ENCODE data around the gene PCSK4. TPM values are rescaled to one million over a fixed set of nuclear protein-coding genes. Genes with fewer than 3 reads are reported as not detected.

Gene PCSK4
- total and polyA plus RNA-seq, 9 of the 15 experiments (the other 6 are each of a cell fraction or from before 2014, with no cell fraction given), result 0.01 to 9.1 (median 2.1) TPM; not detected in 1

DNA sequence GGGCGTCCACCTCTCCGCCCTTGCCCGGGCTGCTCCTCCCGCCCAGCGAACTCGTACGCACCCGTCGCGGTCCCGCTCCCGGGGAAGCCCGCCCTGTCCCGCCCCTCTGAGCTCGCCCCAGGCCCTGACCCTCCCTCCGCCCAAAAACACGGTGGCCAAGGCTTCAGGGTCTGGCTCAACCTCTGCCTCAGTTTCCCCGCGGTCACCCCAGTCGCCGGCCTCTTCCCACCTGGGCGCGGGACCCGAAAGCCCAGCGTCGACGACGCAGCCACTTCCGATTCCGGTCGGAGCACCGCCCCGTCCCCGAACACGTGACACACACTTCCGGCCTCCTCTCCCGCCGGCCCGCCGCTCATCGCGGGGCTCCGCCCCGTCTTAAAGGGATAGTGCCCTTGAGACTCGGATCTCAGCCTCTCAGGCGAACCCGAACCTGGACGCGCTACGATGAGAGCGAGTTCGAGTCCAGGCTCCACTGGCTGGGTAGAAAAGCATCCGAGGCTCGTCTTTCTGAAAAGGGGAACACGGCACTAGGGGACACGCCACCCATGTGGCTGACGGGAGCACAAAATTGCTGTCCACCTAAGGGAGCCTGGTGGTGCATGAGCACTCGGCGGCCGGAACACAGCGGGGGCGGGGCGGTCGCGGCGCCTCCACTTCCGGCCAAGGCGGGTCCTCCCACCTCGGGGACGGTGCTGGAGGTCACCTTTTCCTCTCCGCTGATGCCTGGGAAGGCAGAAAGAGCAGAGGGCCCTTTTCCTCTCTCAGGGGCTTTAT, 11.0 kb downstream of the PCSK4 start, which contains the start of gene C19orf25 (continued):
- TF ChIP-seq REST (IDR thresholded peaks at IDR 0.05; ENCODE audit: borderline replicate concordance) (peak; percentile 78), REST (CRISPR knock-in tag; IDR thresholded peaks at IDR 0.05; ENCODE audit: low read depth) (peak; percentile 19; the same call in 1 of the 2 replicates), HIVEP1 (CRISPR knock-in tag; IDR thresholded peaks at IDR 0.05) (no peak), KAT8 (IDR thresholded peaks at IDR 0.05; ENCODE audit: low read depth) (no peak), THAP7 (CRISPR knock-in tag; IDR thresholded peaks at IDR 0.05) (no peak), JUND (IDR thresholded peaks at IDR 0.05; ENCODE audit: borderline replicate concordance, low read depth, low read length) (no peak; the same call in 1 of the 2 replicates), JUND (tag; IDR thresholded peaks at IDR 0.05; ENCODE audit: borderline replicate concordance, low read depth, low read length) (no peak; the same call in 2 of the 3 replicates), HDAC6 (IDR thresholded peaks at IDR 0.05; ENCODE audit: low read depth, low read length) (no peak), SETDB1 (IDR thresholded peaks at IDR 0.05; ENCODE audit: low read length) (no peak), MAX (CRISPR knock-in tag; IDR thresholded peaks at IDR 0.05) (peak; percentile 93), ZNF253 (CRISPR knock-in tag; conservative IDR thresholded peaks at IDR 0.05) (no peak), FOXA3 (CRISPR knock-in tag; conservative IDR thresholded peaks at IDR 0.05 in 1 of 2, IDR thresholded peaks at IDR 0.05 in 1 of 2) (no peak), THRAP3 (IDR thresholded peaks at IDR 0.05; ENCODE audit: borderline replicate concordance) (no peak), POLR2H (tag; IDR thresholded peaks at IDR 0.05; ENCODE audit: low read depth) (peak; percentile 88), ZNF232 (CRISPR knock-in tag; IDR thresholded peaks at IDR 0.05) (no peak), MXI1 (IDR thresholded peaks at IDR 0.05; ENCODE audit: low read depth, low read length) (peak; percentile 66; the same call in 1 of the 2 replicates), POLR2A (conservative IDR thresholded peaks at IDR 0.05) (peak; percentile 95)
- TF ChIP-seq, protein P1, sequence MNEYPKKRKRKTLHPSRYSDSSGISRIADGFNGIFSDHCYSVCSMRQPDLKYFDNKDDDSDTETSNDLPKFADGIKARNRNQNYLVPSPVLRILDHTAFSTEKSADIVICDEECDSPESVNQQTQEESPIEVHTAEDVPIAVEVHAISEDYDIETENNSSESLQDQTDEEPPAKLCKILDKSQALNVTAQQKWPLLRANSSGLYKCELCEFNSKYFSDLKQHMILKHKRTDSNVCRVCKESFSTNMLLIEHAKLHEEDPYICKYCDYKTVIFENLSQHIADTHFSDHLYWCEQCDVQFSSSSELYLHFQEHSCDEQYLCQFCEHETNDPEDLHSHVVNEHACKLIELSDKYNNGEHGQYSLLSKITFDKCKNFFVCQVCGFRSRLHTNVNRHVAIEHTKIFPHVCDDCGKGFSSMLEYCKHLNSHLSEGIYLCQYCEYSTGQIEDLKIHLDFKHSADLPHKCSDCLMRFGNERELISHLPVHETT (CRISPR knock-in tag; conservative IDR thresholded peaks at IDR 0.05 in 1 of 2, IDR thresholded peaks at IDR 0.05 in 1 of 2), result peak in 1 of 2 experiments; percentile 87; a peak in 2 of 4 replicates
